PC-9 (cell line): ENCODE data around the gene CHRD.

Source experiments
- EZH2 ChIP-seq: fragments of 200-600 bp; sonication (generic); IDR thresholded peaks from 2 replicates; pipeline ENCODE4 v1.8.0; 2017; ENCODE audit warnings: antibody characterized with exemption, low read depth
- TF ChIP-seq, protein P1 (sequence below): fragments of 200-600 bp; sonication (generic); conservative IDR thresholded peaks from 2 replicates; pipeline ENCODE4 v1.6.1; 2017; ENCODE audit warnings: mixed run types, antibody characterized with exemption, mild to moderate bottlenecking, moderate library complexity

DNA sequence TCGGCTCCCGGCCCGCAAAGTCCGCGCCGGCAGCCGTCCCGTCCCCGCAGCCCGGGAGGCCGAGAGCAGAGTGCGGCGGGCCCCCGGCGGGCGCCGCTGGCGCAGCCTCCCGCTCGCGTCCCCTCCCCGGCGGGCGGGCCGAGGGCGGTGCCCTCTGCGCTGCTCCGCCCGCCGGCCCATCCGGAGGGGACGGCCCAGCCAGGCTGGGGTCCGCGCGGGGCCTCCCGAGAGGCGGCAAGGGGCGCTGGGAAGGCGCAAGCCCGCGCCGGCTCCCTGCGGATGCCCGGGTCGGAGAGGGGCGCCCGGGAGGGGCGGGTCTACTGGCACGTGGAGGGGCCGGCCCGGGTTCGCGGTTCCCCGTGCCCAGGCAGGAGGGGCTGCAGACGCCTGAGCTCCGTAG is 18.3 kb upstream of the CHRD start, which contains the start of the genes CLCN2 and POLR2H:
- TF ChIP-seq, protein P1, sequence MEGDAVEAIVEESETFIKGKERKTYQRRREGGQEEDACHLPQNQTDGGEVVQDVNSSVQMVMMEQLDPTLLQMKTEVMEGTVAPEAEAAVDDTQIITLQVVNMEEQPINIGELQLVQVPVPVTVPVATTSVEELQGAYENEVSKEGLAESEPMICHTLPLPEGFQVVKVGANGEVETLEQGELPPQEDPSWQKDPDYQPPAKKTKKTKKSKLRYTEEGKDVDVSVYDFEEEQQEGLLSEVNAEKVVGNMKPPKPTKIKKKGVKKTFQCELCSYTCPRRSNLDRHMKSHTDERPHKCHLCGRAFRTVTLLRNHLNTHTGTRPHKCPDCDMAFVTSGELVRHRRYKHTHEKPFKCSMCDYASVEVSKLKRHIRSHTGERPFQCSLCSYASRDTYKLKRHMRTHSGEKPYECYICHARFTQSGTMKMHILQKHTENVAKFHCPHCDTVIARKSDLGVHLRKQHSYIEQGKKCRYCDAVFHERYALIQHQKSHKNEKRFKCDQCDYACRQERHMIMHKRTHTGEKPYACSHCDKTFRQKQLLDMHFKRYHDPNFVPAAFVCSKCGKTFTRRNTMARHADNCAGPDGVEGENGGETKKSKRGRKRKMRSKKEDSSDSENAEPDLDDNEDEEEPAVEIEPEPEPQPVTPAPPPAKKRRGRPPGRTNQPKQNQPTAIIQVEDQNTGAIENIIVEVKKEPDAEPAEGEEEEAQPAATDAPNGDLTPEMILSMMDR: no peak
- no peak for TF ChIP-seq EZH2
